Measurements from ENCODE around the gene KATNA1. TPM values are rescaled to one million over a fixed set of nuclear protein-coding genes. Genes with fewer than 3 reads are reported as not detected.
A peak's percentile ranks its signal among the peaks of the same experiment; 100 is the strongest.

The KATNA1 gene
- total RNA-seq, 1 donor from 2014 or later = 30.8 TPM

DNA sequence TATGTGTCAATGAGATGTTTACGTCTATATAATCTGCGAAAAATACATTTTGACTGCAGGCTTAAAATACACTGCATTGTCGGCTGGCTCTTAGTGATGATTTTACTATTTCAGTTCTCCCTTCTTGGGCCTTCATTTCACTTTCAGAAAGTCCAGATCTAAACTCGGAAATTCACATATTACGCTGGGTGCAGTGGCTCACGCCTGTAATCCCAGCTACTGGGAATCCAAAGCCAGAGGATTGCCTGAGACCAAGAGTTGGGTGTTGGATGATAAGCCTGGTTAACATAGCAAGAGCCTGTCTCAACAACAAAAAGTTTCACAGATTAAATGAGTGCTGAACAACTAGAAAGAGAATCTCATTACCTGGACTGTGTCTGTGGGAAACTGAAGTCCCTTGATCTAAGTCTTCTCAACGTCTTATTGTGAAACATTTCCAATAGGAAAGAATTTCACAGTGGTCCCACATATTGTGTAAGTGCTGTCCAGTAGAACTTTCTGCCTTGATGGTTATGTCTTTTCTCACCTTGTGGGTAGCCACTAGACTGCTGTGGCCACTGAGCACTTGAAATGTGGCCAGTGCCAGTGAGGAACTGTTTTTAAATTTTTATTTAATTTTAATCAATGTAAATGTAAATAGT is 80.4 kb downstream of the KATNA1 start:
- Histone ChIP-seq H3K4me1 (ENCODE audit: control insufficient read depth in 3 of 3, insufficient read depth in 3 of 3, low read length in 3 of 3) (peaks cover 0 to 12% (median 8%) of the 10 kb centered on the region in 3 donors), H3K27ac (ENCODE audit: low read depth, low read length) (no peak overlapping the region), H3K27me3 (ENCODE audit: control insufficient read depth in 3 of 3, insufficient read depth in 3 of 3, low read length in 3 of 3) (no peaks in the 10 kb centered on the region), H3K4me3 (ENCODE audit: low read length in 3 of 3) (no peak overlapping the region), H3K9me3 (ENCODE audit: control insufficient read depth in 3 of 3, low read length in 3 of 3) (no peaks in the 10 kb centered on the region), H3K36me3 (ENCODE audit: control insufficient read depth in 3 of 3, insufficient read depth in 3 of 3, low read length in 3 of 3) (peaks cover 0 to 2% (median 0%) of the 10 kb centered on the region in 3 donors), H3K9ac (ENCODE audit: low read depth in 1 of 3, low read length in 3 of 3) (no peak overlapping the region)

- Histone ChIP-seq H3K4me3 (ENCODE audit: low read length in 3 of 3) (peak overlapping the region; percentile 83 to 95 (median 92)), H3K27me3 (ENCODE audit: control insufficient read depth in 3 of 3, insufficient read depth in 3 of 3, low read length in 3 of 3) (no peaks in the 10 kb centered on the region), H3K9me3 (ENCODE audit: control insufficient read depth in 3 of 3, low read length in 3 of 3) (no peaks in the 10 kb centered on the region), H3K27ac (ENCODE audit: low read depth, low read length) (peak overlapping the region; percentile 91), H3K4me1 (ENCODE audit: control insufficient read depth in 3 of 3, insufficient read depth in 3 of 3, low read length in 3 of 3) (peaks cover 0 to 12% (median 8%) of the 10 kb centered on the region in 3 donors), H3K36me3 (ENCODE audit: control insufficient read depth in 3 of 3, insufficient read depth in 3 of 3, low read length in 3 of 3) (no peaks in the 10 kb centered on the region), H3K9ac (ENCODE audit: low read depth in 1 of 3, low read length in 3 of 3) (peak overlapping the region; percentile 89 to 92 (median 91))
Observed at GRCh38 chr6:149567194-149567586, 81.3 kb downstream of the KATNA1 start.

GRCh38 chr6:149566410-149567193 is 81.9 kb downstream of the KATNA1 start:
- no peaks in the 10 kb centered on the region for H3K9me3 ChIP-seq (ENCODE audit: control insufficient read depth in 3 of 3, low read length in 3 of 3)
- H3K4me1 ChIP-seq (ENCODE audit: control insufficient read depth in 3 of 3, insufficient read depth in 3 of 3, low read length in 3 of 3) = peaks cover 0 to 12% (median 8%) of the 10 kb centered on the region in 3 donors
- peak overlapping the region; percentile 83 to 95 (median 92) for H3K4me3 ChIP-seq (ENCODE audit: low read length in 3 of 3)
- H3K36me3 ChIP-seq (ENCODE audit: control insufficient read depth in 3 of 3, insufficient read depth in 3 of 3, low read length in 3 of 3) = no peaks in the 10 kb centered on the region
- H3K27ac ChIP-seq (ENCODE audit: low read depth, low read length) = peak overlapping the region; percentile 91
- H3K27me3 ChIP-seq (ENCODE audit: control insufficient read depth in 3 of 3, insufficient read depth in 3 of 3, low read length in 3 of 3) = no peaks in the 10 kb centered on the region
- peak overlapping the region; percentile 89 to 92 (median 91) for H3K9ac ChIP-seq (ENCODE audit: low read depth in 1 of 3, low read length in 3 of 3)

DNA sequence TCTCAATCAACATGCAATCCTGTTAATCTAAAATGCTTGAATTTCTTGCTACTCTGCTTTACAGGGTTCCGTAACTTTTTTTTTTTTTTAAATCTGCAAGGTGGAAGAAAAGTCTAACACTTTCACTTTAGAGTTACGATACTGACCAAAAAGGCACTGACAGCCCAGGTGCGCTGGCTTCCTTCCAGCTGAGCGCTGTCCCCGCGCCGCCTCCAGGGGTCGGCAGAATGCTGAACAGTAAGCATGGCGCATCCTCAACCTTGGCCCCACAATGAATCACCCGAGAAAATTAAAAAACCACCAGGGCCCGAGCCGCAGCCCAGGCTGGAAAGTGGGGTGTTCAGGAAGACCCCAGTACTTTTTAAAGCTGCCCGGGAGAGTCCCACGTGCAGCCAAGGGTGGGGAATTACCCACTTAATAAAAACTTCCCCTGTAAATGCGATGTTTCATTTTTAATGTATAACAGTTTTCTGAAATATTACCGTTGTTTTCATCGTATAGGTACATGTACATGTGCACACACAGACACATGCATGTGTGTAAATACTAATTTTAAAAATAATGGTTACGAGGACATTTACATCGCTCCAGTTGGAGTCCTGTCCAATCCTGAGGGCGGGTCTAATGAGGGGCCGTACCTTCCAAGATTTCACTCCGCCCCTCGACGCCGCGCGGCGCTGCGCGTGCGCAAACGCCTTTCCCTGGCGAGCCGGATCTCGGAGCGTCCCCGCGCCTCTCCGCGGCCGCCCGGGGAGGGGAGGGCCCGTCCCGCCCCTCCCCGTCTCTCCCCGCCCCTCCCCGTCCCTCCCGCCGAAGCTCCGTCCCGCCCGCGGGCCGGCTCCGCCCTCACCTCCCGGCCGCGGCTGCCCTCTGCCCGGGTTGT is 82.7 kb downstream of the KATNA1 start, which contains the start of gene GINM1:
TSS of gene GINM1 (plus strand) at position 849 of the 883 bp plus-strand sequence. CDS start 40 bp downstream, outside the sequence.
- Histone ChIP-seq H3K4me3 (ENCODE audit: low read length in 3 of 3) (peak within 1 kb of the TSS; percentile 83 to 95 (median 92)), H3K27ac (ENCODE audit: low read depth, low read length) (peak within 1 kb of the TSS; percentile 91), H3K9me3 (ENCODE audit: control insufficient read depth in 3 of 3, low read length in 3 of 3) (no peaks in the 10 kb centered on the region), H3K9ac (ENCODE audit: low read depth in 1 of 3, low read length in 3 of 3) (peak within 1 kb of the TSS; percentile 89 to 92 (median 91)), H3K27me3 (ENCODE audit: control insufficient read depth in 3 of 3, insufficient read depth in 3 of 3, low read length in 3 of 3) (no peaks in the 10 kb centered on the region), H3K4me1 (ENCODE audit: control insufficient read depth in 3 of 3, insufficient read depth in 3 of 3, low read length in 3 of 3) (peaks cover 0 to 12% (median 8%) of the 10 kb centered on the region in 3 donors), H3K36me3 (ENCODE audit: control insufficient read depth in 3 of 3, insufficient read depth in 3 of 3, low read length in 3 of 3) (no peaks in the 10 kb centered on the region)

DNA sequence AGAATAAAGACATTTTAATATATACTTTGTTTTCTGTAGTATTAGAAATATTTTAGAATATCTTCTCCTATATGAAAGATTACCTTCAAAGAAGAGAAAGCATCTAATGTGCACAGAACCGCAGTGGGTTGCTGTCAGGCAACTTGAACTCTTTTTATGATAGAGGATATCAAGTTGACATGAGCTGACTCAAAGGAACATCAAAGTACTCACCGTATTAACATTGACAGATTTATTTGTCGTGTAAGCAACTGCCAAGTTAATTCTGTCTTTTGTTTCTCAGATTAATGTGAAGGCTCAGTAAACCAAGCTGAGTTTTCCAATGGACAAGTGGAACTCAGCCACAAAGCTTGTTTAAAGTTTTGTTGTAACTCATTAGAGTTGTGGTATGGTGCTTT is 84.6 kb downstream of the KATNA1 start:
- H3K4me3 ChIP-seq (ENCODE audit: low read length in 3 of 3) = no peak overlapping the region
- no peak overlapping the region for H3K9ac ChIP-seq (ENCODE audit: low read depth in 1 of 3, low read length in 3 of 3)
- H3K36me3 ChIP-seq (ENCODE audit: control insufficient read depth in 3 of 3, insufficient read depth in 3 of 3, low read length in 3 of 3) = no peaks in the 10 kb centered on the region
- no peak overlapping the region for H3K27ac ChIP-seq (ENCODE audit: low read depth, low read length)
- no peaks in the 10 kb centered on the region for H3K27me3 ChIP-seq (ENCODE audit: control insufficient read depth in 3 of 3, insufficient read depth in 3 of 3, low read length in 3 of 3)
- no peaks in the 10 kb centered on the region for H3K9me3 ChIP-seq (ENCODE audit: control insufficient read depth in 3 of 3, low read length in 3 of 3)
- peaks cover 0 to 12% (median 8%) of the 10 kb centered on the region in 3 donors for H3K4me1 ChIP-seq (ENCODE audit: control insufficient read depth in 3 of 3, insufficient read depth in 3 of 3, low read length in 3 of 3)

GRCh38 chr6:149563203-149563927 is 85.1 kb downstream of the KATNA1 start:
- Histone ChIP-seq H3K9ac (ENCODE audit: low read depth in 1 of 3, low read length in 3 of 3) (no peak overlapping the region), H3K27ac (ENCODE audit: low read depth, low read length) (no peak overlapping the region), H3K4me1 (ENCODE audit: control insufficient read depth in 3 of 3, insufficient read depth in 3 of 3, low read length in 3 of 3) (peaks cover 0 to 12% (median 8%) of the 10 kb centered on the region in 3 donors), H3K4me3 (ENCODE audit: low read length in 3 of 3) (no peak overlapping the region), H3K36me3 (ENCODE audit: control insufficient read depth in 3 of 3, insufficient read depth in 3 of 3, low read length in 3 of 3) (no peaks in the 10 kb centered on the region), H3K9me3 (ENCODE audit: control insufficient read depth in 3 of 3, low read length in 3 of 3) (no peaks in the 10 kb centered on the region), H3K27me3 (ENCODE audit: control insufficient read depth in 3 of 3, insufficient read depth in 3 of 3, low read length in 3 of 3) (no peaks in the 10 kb centered on the region)

- no peaks in the 10 kb centered on the region for H3K4me1 ChIP-seq (ENCODE audit: control insufficient read depth in 3 of 3, insufficient read depth in 3 of 3, low read length in 3 of 3)
- H3K36me3 ChIP-seq (ENCODE audit: control insufficient read depth in 3 of 3, insufficient read depth in 3 of 3, low read length in 3 of 3) = no peaks in the 10 kb centered on the region
- no peak overlapping the region for H3K9ac ChIP-seq (ENCODE audit: low read depth in 1 of 3, low read length in 3 of 3)
- H3K27me3 ChIP-seq (ENCODE audit: control insufficient read depth in 3 of 3, insufficient read depth in 3 of 3, low read length in 3 of 3) = no peaks in the 10 kb centered on the region
- H3K9me3 ChIP-seq (ENCODE audit: control insufficient read depth in 3 of 3, low read length in 3 of 3) = no peaks in the 10 kb centered on the region
- no peak overlapping the region for H3K4me3 ChIP-seq (ENCODE audit: low read length in 3 of 3)
- H3K27ac ChIP-seq (ENCODE audit: low read depth, low read length) = no peak overlapping the region
Observed at GRCh38 chr6:149560736-149561135, 87.8 kb downstream of the KATNA1 start.

DNA sequence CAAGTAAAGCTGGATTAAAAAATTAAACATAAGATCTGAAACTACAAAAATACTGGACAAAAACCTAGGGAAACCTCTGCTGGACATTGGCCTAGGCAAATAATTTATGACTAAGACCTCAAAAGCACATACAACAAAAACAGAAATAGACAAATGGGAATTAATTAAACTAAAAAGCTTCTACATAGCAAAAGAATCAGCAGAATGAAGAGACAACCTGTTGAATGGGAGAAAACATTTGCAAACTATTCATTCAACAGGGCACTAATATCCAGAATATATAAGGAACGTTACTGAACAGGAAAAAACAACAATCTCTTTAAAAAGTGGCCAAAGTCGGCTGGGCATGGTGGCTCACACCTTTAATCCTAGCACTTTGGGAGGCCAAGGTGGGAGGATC is 89.1 kb downstream of the KATNA1 start:
- no peaks in the 10 kb centered on the region for H3K4me1 ChIP-seq (ENCODE audit: control insufficient read depth in 3 of 3, insufficient read depth in 3 of 3, low read length in 3 of 3)
- no peak overlapping the region for H3K4me3 ChIP-seq (ENCODE audit: low read length in 3 of 3)
- H3K27me3 ChIP-seq (ENCODE audit: control insufficient read depth in 3 of 3, insufficient read depth in 3 of 3, low read length in 3 of 3) = no peaks in the 10 kb centered on the region
- H3K9ac ChIP-seq (ENCODE audit: low read depth in 1 of 3, low read length in 3 of 3) = no peak overlapping the region
- H3K9me3 ChIP-seq (ENCODE audit: control insufficient read depth in 3 of 3, low read length in 3 of 3) = no peaks in the 10 kb centered on the region
- H3K36me3 ChIP-seq (ENCODE audit: control insufficient read depth in 3 of 3, insufficient read depth in 3 of 3, low read length in 3 of 3) = no peaks in the 10 kb centered on the region
- H3K27ac ChIP-seq (ENCODE audit: low read depth, low read length) = no peak overlapping the region

GRCh38 chr6:149558029-149558428 is 90.5 kb downstream of the KATNA1 start:
- Histone ChIP-seq H3K36me3 (ENCODE audit: control insufficient read depth in 3 of 3, insufficient read depth in 3 of 3, low read length in 3 of 3) (no peaks in the 10 kb centered on the region), H3K27me3 (ENCODE audit: control insufficient read depth in 3 of 3, insufficient read depth in 3 of 3, low read length in 3 of 3) (no peaks in the 10 kb centered on the region), H3K4me3 (ENCODE audit: low read length in 3 of 3) (no peak overlapping the region), H3K9ac (ENCODE audit: low read depth in 1 of 3, low read length in 3 of 3) (no peak overlapping the region), H3K27ac (ENCODE audit: low read depth, low read length) (no peak overlapping the region), H3K4me1 (ENCODE audit: control insufficient read depth in 3 of 3, insufficient read depth in 3 of 3, low read length in 3 of 3) (no peaks in the 10 kb centered on the region), H3K9me3 (ENCODE audit: control insufficient read depth in 3 of 3, low read length in 3 of 3) (no peaks in the 10 kb centered on the region)

Data from skeletal muscle tissue (tissue), 4 donors.